K562 (cell line): ENCODE results near the gene RHBG. TPM values are rescaled to one million over a fixed set of nuclear protein-coding genes. Genes with fewer than 3 reads are reported as not detected.
A peak's percentile ranks its signal among the peaks of the same experiment; 100 is the strongest.

Experiments used
- DIDO1 ChIP-seq: fragments of 450-650 bp; IDR thresholded peaks from 2 replicates; pipeline ENCODE4 v1.6.1; 2016; ENCODE audit warnings: low read depth, missing biosample characterization, missing genetic modification characterization
- HMGN3 ChIP-seq: IDR thresholded peaks from 2 replicates; pipeline ENCODE4 v1.6.1; 2011; ENCODE audit warnings: borderline replicate concordance, low read depth, mild to moderate bottlenecking, mixed read lengths, low read length; ENCODE audit not compliant: insufficient read length; ENCODE audit errors: extremely low read depth
- MTA3 ChIP-seq: fragments of 450-650 bp; formaldehyde crosslinking; IDR thresholded peaks from 2 replicates; pipeline ENCODE4 v1.6.1; 2017; ENCODE audit warnings: mild to moderate bottlenecking, borderline replicate concordance
- PRDM10 ChIP-seq: fragments of 450-650 bp; IDR thresholded peaks from 2 replicates; pipeline ENCODE4 v1.6.1; 2018; ENCODE audit not compliant: partially characterized antibody
- PTBP1 ChIP-seq: fragments of 200-400 bp; formaldehyde crosslinking; IDR thresholded peaks from 2 replicates; pipeline ENCODE4 v1.6.1; 2017; ENCODE audit warnings: low read depth, low read length
- SNIP1 ChIP-seq: fragments of 450-650 bp; IDR thresholded peaks from 2 replicates; pipeline ENCODE4 v1.7.1; 2017; ENCODE audit warnings: low read depth, mild to moderate bottlenecking
- TCF3 ChIP-seq: sonication (generic); formaldehyde crosslinking; IDR thresholded peaks from 2 replicates; pipeline ENCODE4 v1.4.0; 2020; ENCODE audit warnings: mild to moderate bottlenecking, missing genetic modification reagents
- ZNF384 ChIP-seq: IDR thresholded peaks from 2 replicates; pipeline ENCODE4 v1.6.1; 2012; ENCODE audit warnings: low read depth, low read length, improper control_type of control experiment
- polyA plus RNA-seq, 8 experiments: library from polyadenylated mRNA; depleted of rRNA in 4 of 8; stranded (reverse) in 5 of 8; unstranded in 3 of 8; fragments of >200 nt; fragmentation: Nextera tagmentation in 2 of 8; fragmentation: Illumina TruSeq in 1 of 8; extraction: Ambion mirVana in 2 of 8; extraction: Trizol in 1 of 8; gene quantifications; 2 replicates each; pipeline versions ENCODE4 v1.2.1 to v1.2.3, GENCODE V29; 2011 to 2014; ENCODE audit warnings: inconsistent platforms in 1 of 8, missing spikeins in 1 of 8
- total RNA-seq, 7 experiments: library from RNA; depleted of rRNA in 6 of 7; stranded (reverse); fragments of >200 nt in 6 of 7; fragmentation: Illumina TruSeq in 2 of 7; extraction: Trizol in 2 of 7; gene quantifications; 2 replicates each; pipeline versions ENCODE4 v1.2.1 to v1.2.3, GENCODE V29; 2011 to 2021; ENCODE audit warnings: low replicate concordance in 1 of 7
- TF ChIP-seq, protein P1 (sequence below), 3 experiments: IDR thresholded peaks in 2 of 3; conservative IDR thresholded peaks in 1 of 3; 2 replicates each; pipeline ENCODE4 v1.5.1; 2011 to 2012; ENCODE audit warnings: low read length in 3 of 3, mild to moderate bottlenecking in 3 of 3, control low read depth in 2 of 3, improper control_type of control experiment in 1 of 3, inconsistent platforms in 1 of 3, low read depth in 1 of 3, mixed read lengths in 1 of 3, moderate library complexity in 1 of 3; ENCODE audit not compliant: insufficient read depth in 2 of 3
- TF ChIP-seq, protein P2 (sequence below): fragments of 250-450 bp; sonication (Bioruptor Pico); IDR thresholded peaks from 2 replicates; pipeline ENCODE4 v1.5.0; 2021; ENCODE audit warnings: mild to moderate bottlenecking, borderline replicate concordance

Gene RHBG
- total and polyA plus RNA-seq, 9 of the 15 experiments (the other 6 are each of a cell fraction or from before 2014, with no cell fraction given), result not detected

DNA sequence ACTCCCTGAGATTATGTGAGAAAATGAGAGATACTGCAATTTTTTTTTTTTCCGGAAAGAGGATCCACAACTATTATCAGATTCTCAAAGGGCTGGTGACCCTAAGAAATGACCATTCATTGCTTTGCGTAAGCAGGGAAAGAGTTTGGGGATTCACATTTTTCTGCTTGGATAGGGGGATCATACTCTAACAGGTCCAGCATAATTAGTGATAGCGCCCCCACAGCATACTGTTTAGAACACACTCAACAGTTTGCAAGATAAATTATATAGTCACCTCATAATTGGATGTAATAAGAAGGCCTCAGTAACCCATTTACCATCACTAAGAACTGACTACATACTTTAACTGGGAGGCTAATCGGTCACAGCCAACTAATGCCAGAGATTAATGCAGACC lies 32.8 kb upstream of the RHBG start (continued):
- TF ChIP-seq, protein P1, sequence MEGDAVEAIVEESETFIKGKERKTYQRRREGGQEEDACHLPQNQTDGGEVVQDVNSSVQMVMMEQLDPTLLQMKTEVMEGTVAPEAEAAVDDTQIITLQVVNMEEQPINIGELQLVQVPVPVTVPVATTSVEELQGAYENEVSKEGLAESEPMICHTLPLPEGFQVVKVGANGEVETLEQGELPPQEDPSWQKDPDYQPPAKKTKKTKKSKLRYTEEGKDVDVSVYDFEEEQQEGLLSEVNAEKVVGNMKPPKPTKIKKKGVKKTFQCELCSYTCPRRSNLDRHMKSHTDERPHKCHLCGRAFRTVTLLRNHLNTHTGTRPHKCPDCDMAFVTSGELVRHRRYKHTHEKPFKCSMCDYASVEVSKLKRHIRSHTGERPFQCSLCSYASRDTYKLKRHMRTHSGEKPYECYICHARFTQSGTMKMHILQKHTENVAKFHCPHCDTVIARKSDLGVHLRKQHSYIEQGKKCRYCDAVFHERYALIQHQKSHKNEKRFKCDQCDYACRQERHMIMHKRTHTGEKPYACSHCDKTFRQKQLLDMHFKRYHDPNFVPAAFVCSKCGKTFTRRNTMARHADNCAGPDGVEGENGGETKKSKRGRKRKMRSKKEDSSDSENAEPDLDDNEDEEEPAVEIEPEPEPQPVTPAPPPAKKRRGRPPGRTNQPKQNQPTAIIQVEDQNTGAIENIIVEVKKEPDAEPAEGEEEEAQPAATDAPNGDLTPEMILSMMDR (IDR thresholded peaks at IDR 0.05 in 2 of 3, conservative IDR thresholded peaks at IDR 0.05 in 1 of 3; ENCODE audit: insufficient read depth in 2 of 3, low read depth in 1 of 3, low read length in 3 of 3), result peak; percentile 40 to 68 (median 61); a peak in 5 of 6 replicates
- TF ChIP-seq HMGN3 (no peak), DIDO1 (tag) (0 out of 2 replicates have a peak, but pooled peaks have one; percentile 23), PTBP1 (no peak), PRDM10 (peak; percentile 45), ZNF384 (no peak), SNIP1 (no peak), TCF3 (CRISPR knock-in tag) (no peak), MTA3 (no peak)
- TF ChIP-seq, protein P2, sequence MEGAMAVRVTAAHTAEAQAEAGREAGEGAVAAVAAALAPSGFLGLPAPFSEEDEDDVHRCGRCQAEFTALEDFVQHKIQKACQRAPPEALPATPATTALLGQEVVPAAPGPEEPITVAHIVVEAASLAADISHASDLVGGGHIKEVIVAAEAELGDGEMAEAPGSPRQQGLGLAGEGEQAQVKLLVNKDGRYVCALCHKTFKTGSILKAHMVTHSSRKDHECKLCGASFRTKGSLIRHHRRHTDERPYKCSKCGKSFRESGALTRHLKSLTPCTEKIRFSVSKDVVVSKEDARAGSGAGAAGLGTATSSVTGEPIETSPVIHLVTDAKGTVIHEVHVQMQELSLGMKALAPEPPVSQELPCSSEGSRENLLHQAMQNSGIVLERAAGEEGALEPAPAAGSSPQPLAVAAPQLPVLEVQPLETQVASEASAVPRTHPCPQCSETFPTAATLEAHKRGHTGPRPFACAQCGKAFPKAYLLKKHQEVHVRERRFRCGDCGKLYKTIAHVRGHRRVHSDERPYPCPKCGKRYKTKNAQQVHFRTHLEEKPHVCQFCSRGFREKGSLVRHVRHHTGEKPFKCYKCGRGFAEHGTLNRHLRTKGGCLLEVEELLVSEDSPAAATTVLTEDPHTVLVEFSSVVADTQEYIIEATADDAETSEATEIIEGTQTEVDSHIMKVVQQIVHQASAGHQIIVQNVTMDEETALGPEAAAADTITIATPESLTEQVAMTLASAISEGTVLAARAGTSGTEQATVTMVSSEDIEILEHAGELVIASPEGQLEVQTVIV (CRISPR knock-in tag), result no peak
